Upper lobe of right lung (tissue), 1 donor: ENCODE data around the gene GRIK2. TPM values are rescaled to one million over a fixed set of nuclear protein-coding genes. Genes with fewer than 3 reads are reported as not detected.

Experiments
- ATAC-seq: fragments of 200-7000 bp; cut with Tn5 transposase; one replicate; pipeline ENCODE4 v1.9.1; 2020; ENCODE audit warnings: mild to moderate bottlenecking, moderate library complexity
- DNase-seq: peaks from one replicate; pipeline ENCODE4 v3.0.0-alpha.2; 2020
- H3K27ac ChIP-seq: fragments of 200-600 bp; one replicate; pipeline ENCODE4 v1.8.0; 2022
- H3K27me3 ChIP-seq: fragments of 200-600 bp; one replicate; pipeline ENCODE4 v1.8.0; 2022; ENCODE audit warnings: mild to moderate bottlenecking
- H3K36me3 ChIP-seq: fragments of 200-600 bp; one replicate; pipeline ENCODE4 v1.8.0; 2022
- H3K4me1 ChIP-seq: fragments of 200-600 bp; one replicate; pipeline ENCODE4 v1.8.0; 2022
- H3K4me3 ChIP-seq: fragments of 200-600 bp; one replicate; pipeline ENCODE4 v1.8.0; 2022; ENCODE audit warnings: mild to moderate bottlenecking
- H3K9me3 ChIP-seq: fragments of 200-600 bp; one replicate; pipeline ENCODE4 v1.8.0; 2022
- CTCF ChIP-seq: fragments of 200-600 bp; IDR thresholded peaks from one replicate; pipeline ENCODE4 v1.8.0; 2022; ENCODE audit warnings: antibody characterized with exemption
- intact Hi-C: fragments of 100-400 bp; cut with DNase I; formaldehyde crosslinking; loops from one replicate; pipeline ENCODE4 v1.11.0; 2022
- total RNA-seq: library from RNA; stranded (reverse); fragmentation: NEBNext Ultra II Directional; extraction: Animal tissue kit (Norgen Biotek cat#: 25700); gene quantifications from one replicate; pipeline ENCODE4 v1.2.1, GENCODE V29; 2021
- donor health status: DM: no; HTN: yes; CAD: no; lungs with severe emphysema.

GRIK2 gene
- total RNA-seq, 1 donor from 2014 or later = 0.38 TPM

GRCh38 chr6:101936516-101936915, 543.0 kb downstream of the GRIK2 start:
- DNase-seq (no peak), ATAC-seq (no peak)
- H3K4me1 ChIP-seq = no peaks in the 10 kb centered on the region
- H3K4me3 ChIP-seq = no peak overlapping the region
- H3K27ac ChIP-seq = no peak overlapping the region
- no peak for TF ChIP-seq CTCF
- no peaks in the 10 kb centered on the region for H3K36me3 ChIP-seq
- H3K9me3 ChIP-seq = no peaks in the 10 kb centered on the region
- no peaks in the 10 kb centered on the region for H3K27me3 ChIP-seq
- intact Hi-C loops = no loop called here

GRCh38 chr6:101937108-101937507, 543.6 kb downstream of the GRIK2 start:
- DNase-seq = no peak
- Histone ChIP-seq H3K4me3 (no peak overlapping the region), H3K36me3 (no peaks in the 10 kb centered on the region), H3K27me3 (no peaks in the 10 kb centered on the region), H3K27ac (no peak overlapping the region), H3K4me1 (no peaks in the 10 kb centered on the region), H3K9me3 (no peaks in the 10 kb centered on the region)
- TF ChIP-seq CTCF = no peak
- intact Hi-C loops = no loop called here
- ATAC-seq = no peak

GRCh38 chr6:101940391-101940790, 546.9 kb downstream of the GRIK2 start:
- Histone ChIP-seq H3K4me3 (no peak overlapping the region), H3K4me1 (no peaks in the 10 kb centered on the region), H3K36me3 (no peaks in the 10 kb centered on the region), H3K27ac (no peak overlapping the region), H3K27me3 (no peaks in the 10 kb centered on the region), H3K9me3 (no peaks in the 10 kb centered on the region)
- DNase-seq (no peak), ATAC-seq (no peak)
- intact Hi-C loops = no loop called here
- TF ChIP-seq CTCF = no peak

GRCh38 chr6:101956961-101957360, 563.5 kb downstream of the GRIK2 start:
- no peak for TF ChIP-seq CTCF
- Histone ChIP-seq H3K4me3 (no peak overlapping the region), H3K27me3 (no peaks in the 10 kb centered on the region), H3K9me3 (no peaks in the 10 kb centered on the region), H3K27ac (no peak overlapping the region), H3K36me3 (no peaks in the 10 kb centered on the region), H3K4me1 (no peaks in the 10 kb centered on the region)
- DNase-seq (no peak), ATAC-seq (no peak)
- intact Hi-C loops = no loop called here

- DNase-seq (no peak), ATAC-seq (no peak)
- H3K9me3 ChIP-seq = no peaks in the 10 kb centered on the region
- H3K4me3 ChIP-seq = no peak overlapping the region
- H3K27ac ChIP-seq = no peak overlapping the region
- H3K4me1 ChIP-seq = no peaks in the 10 kb centered on the region
- H3K36me3 ChIP-seq = no peaks in the 10 kb centered on the region
- H3K27me3 ChIP-seq = no peaks in the 10 kb centered on the region
- no peak for TF ChIP-seq CTCF
- intact Hi-C loops = no loop called here
Observed at GRCh38 chr6:101961357-101961756, 567.8 kb downstream of the GRIK2 start.

- Histone ChIP-seq H3K4me1 (no peaks in the 10 kb centered on the region), H3K4me3 (no peak overlapping the region), H3K36me3 (no peaks in the 10 kb centered on the region), H3K27ac (no peak overlapping the region), H3K9me3 (no peaks in the 10 kb centered on the region), H3K27me3 (no peaks in the 10 kb centered on the region)
- DNase-seq (no peak), ATAC-seq (no peak)
- TF ChIP-seq CTCF = no peak
- intact Hi-C loops = no loop called here
Observed at GRCh38 chr6:101980924-101981323, 587.4 kb downstream of the GRIK2 start.
